Pancreas (tissue), 10 donors: Measurements from ENCODE around the gene RABGAP1L. TPM values are rescaled to one million over a fixed set of nuclear protein-coding genes. Genes with fewer than 3 reads are reported as not detected.

ENCODE experiments used
- ATAC-seq, 4 donors: fragments of 200-7000 bp; cut with Tn5 transposase; one replicate each; pipeline versions ENCODE4 v1.8.0 to v1.9.1; 2020; ENCODE audit warnings: mild to moderate bottlenecking in 4 of 4, moderate library complexity in 4 of 4
- DNase-seq, 6 donors: peaks; one replicate each; pipeline ENCODE4 v3.0.0-alpha.2; 2020
- FAIRE-seq: peaks from 2 replicates; lab custom pipeline; 2012; peaks lifted over from hg19 to GRCh38; lab: Jason Lieb, UNC
- H3K27ac ChIP-seq, 4 donors: fragments of 200-600 bp; sonication (generic); 1 replicate in 3 of 4; 2 replicates in 1 of 4; pipeline versions ENCODE4 v1.5.0 to v1.8.0; 2020
- H3K27me3 ChIP-seq, 4 donors: fragments of 200-600 bp; one replicate each; pipeline ENCODE4 v1.8.0; 2021
- H3K36me3 ChIP-seq, 3 donors: fragments of 200-600 bp; sonication (generic) in 1 of 3; one replicate each; pipeline versions ENCODE4 v1.5.0 to v1.8.0; 2020 to 2021
- H3K4me1 ChIP-seq, 3 donors: fragments of 200-600 bp; one replicate each; pipeline ENCODE4 v1.8.0; 2021
- H3K4me3 ChIP-seq, 4 donors: fragments of 200-600 bp; sonication (generic) in 2 of 4; one replicate each; pipeline versions ENCODE4 v1.5.0 to v1.8.0; 2020 to 2021
- H3K9me3 ChIP-seq, 4 donors: fragments of 200-600 bp; one replicate each; pipeline ENCODE4 v1.8.0; 2021
- CTCF ChIP-seq, 4 donors: fragments of 200-600 bp; sonication (generic) in 3 of 4; IDR thresholded peaks; one replicate each; pipeline versions ENCODE4 v1.5.0 to v1.8.0; 2021; ENCODE audit warnings: antibody characterized with exemption in 4 of 4
- WGBS, 2 donors: extraction: QIAGEN DNeasy Blood & Tissue Kit; methylation state at CpG; one replicate each; pipeline ENCODE4 v1.1.7; 2013; 5-methylcytosine and 5-hydroxymethylcytosine counted together
- intact Hi-C, 3 donors: fragments of 100-400 bp; cut with DNase I; formaldehyde crosslinking; loops; one replicate each; pipeline versions ENCODE4 v1.11.1 to v1.14.2; 2022
- polyA plus RNA-seq, 2 donors: library from polyadenylated mRNA; stranded (reverse); fragments of 200-250 nt; gene quantifications; one replicate each; pipeline ENCODE4 v1.2.3, GENCODE V29; 2013
- total RNA-seq, 6 donors: library from RNA; stranded (reverse); fragmentation: NEBNext Ultra II Directional in 4 of 6; extraction: Animal tissue kit (Norgen Biotek cat#: 25700) in 4 of 6; gene quantifications; one replicate each; pipeline versions ENCODE4 v1.2.1 to v1.2.4, GENCODE V29; 2021 to 2023
- donor health status: healthy with polysubstance abuse.
- donor health status: DM: no; HTN: no; CAD: no; lungs with moderate emphysema.
- donor health status: DM: no; HTN: no; CAD: no.
- donor health status: control.
- donor health status: control.
- donor health status: Bipolar disorder and iron deficiency.
- donor health status: DM: yes; HTN: yes; CAD: no.
- donor health status: DM: no; HTN: no; CAD: no.
- donor health status: DM: no; HTN: no; CAD: no.
- donor health status: DM: yes; HTN: yes; CAD: no.

The RABGAP1L gene
- total and polyA plus RNA-seq, 8 donors = 13.9 to 64.8 (median 36.1) TPM

- Histone ChIP-seq H3K4me1 (peaks cover 4 to 10% (median 6%) of the 10 kb centered on the region in 3 donors), H3K4me3 (no peak overlapping the region), H3K27ac (no peak overlapping the region), H3K27me3 (no peaks in the 10 kb centered on the region), H3K36me3 (no peaks in the 10 kb centered on the region), H3K9me3 (no peaks in the 10 kb centered on the region)
- intact Hi-C loops = no loop called here
- WGBS, 2 donors = 94 to 96% methylated on average over 6 of the region's 6 CpGs
- TF ChIP-seq CTCF (IDR thresholded peaks at IDR 0.05) = no peak
- DNase-seq (no peak), ATAC-seq (no peak), FAIRE-seq (no peak)
Measured at GRCh38 chr1:174161813-174162212, 2.5 kb downstream of the RABGAP1L start.

- H3K4me1 ChIP-seq = peaks cover 4 to 10% (median 6%) of the 10 kb centered on the region in 3 donors
- no peaks in the 10 kb centered on the region for H3K9me3 ChIP-seq
- WGBS, 2 donors = 83 to 93% methylated on average over 2 of the region's 2 CpGs
- intact Hi-C loops = no loop called here
- no peak for FAIRE-seq
- no peak overlapping the region for H3K4me3 ChIP-seq
- DNase-seq = no peak
- TF ChIP-seq CTCF (IDR thresholded peaks at IDR 0.05) = no peak
- no peak overlapping the region for H3K27ac ChIP-seq
- no peak for ATAC-seq
- H3K27me3 ChIP-seq = no peaks in the 10 kb centered on the region
- no peaks in the 10 kb centered on the region for H3K36me3 ChIP-seq
Measured at GRCh38 chr1:174164826-174165225, 5.5 kb downstream of the RABGAP1L start.

- H3K4me3 ChIP-seq = no peak overlapping the region
- H3K9me3 ChIP-seq = no peaks in the 10 kb centered on the region
- H3K36me3 ChIP-seq = no peaks in the 10 kb centered on the region
- ATAC-seq = peak in 2 of 4 donors; percentile 28 to 40
- intact Hi-C loops = no loop called here
- H3K27me3 ChIP-seq = no peaks in the 10 kb centered on the region
- no peak for TF ChIP-seq CTCF (IDR thresholded peaks at IDR 0.05)
- WGBS, 2 donors = 91 to 93% methylated on average over 6 of the region's 6 CpGs
- H3K27ac ChIP-seq = no peak overlapping the region
- peaks cover 2 to 8% (median 4%) of the 10 kb centered on the region in 3 donors for H3K4me1 ChIP-seq
- no peak for FAIRE-seq
- no peak for DNase-seq
Measured at GRCh38 chr1:174165471-174166137, 6.3 kb downstream of the RABGAP1L start.

- Histone ChIP-seq H3K27me3 (no peaks in the 10 kb centered on the region), H3K4me3 (no peak overlapping the region), H3K36me3 (no peaks in the 10 kb centered on the region), H3K27ac (no peak overlapping the region), H3K9me3 (no peaks in the 10 kb centered on the region), H3K4me1 (peaks cover 0 to 6% (median 4%) of the 10 kb centered on the region in 3 donors)
- ATAC-seq (peak in 1 of 4 donors; percentile 43), DNase-seq (no peak), FAIRE-seq (no peak)
- TF ChIP-seq CTCF (IDR thresholded peaks at IDR 0.05) = no peak
- intact Hi-C loops = no loop called here
- 63 to 68% methylated on average over 5 of the region's 5 CpGs for WGBS, 2 donors
Measured at GRCh38 chr1:174166530-174167264, 7.4 kb downstream of the RABGAP1L start.
